Measurements from ENCODE around the gene HDAC10.
A peak's percentile ranks its signal among the peaks of the same experiment; 100 is the strongest.

Gene HDAC10

GRCh38 chr22:50255099-50255498, 4.0 kb upstream of the HDAC10 start:
- no peak for DNase-seq

- DNase-seq: no peak
Measured at GRCh38 chr22:50253941-50254340, 2.9 kb upstream of the HDAC10 start.

- no peak for DNase-seq
Measured at GRCh38 chr22:50253046-50253915, 2.2 kb upstream of the HDAC10 start.

DNA sequence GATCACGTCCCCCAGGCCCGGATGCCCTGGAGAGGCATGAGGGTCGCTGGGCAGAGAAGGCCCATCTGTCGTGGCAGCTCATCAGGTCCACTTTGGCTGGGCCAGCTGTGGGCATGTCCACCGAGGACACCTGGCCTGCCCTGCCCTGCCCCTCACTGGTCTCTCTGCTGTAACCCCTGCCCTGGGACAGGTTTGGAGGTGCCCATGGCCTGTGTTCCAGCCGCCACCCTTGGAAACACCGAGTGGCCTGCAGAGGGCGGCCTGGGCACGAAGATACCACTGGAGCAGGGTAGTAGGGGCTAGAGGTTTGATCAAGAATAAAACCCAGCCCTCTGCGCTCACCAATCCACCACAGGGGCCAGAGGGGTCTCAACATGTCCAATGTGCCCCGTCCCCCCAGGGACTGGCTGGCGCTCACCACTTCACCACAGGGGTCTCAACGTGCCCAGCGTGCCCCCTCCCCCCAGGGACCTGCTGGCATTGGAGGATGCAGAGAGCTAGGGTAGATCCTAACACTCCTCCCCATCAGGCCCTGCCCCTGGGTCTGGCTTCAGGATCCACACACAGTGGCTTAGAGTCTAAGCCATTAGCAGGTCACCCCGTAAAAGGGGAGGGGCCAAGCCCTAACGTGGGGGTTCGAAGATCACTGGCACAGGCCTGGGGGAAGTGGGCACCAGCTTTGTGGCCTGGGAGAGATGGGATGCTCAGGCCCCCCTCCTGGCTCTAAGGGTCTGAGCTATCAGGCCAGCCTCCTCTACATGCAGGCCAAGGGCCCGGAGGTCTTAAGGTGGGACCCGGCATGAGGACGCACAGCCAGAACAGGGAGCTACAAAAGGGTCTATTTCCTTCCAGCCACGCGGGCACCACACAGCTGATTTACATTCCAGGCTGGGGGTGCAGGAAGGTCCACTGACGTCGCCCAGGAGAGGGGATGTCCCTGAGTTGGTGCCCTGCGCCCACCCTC, 1.3 kb upstream of the HDAC10 start:
- peak; percentile 77 for DNase-seq

DNA sequence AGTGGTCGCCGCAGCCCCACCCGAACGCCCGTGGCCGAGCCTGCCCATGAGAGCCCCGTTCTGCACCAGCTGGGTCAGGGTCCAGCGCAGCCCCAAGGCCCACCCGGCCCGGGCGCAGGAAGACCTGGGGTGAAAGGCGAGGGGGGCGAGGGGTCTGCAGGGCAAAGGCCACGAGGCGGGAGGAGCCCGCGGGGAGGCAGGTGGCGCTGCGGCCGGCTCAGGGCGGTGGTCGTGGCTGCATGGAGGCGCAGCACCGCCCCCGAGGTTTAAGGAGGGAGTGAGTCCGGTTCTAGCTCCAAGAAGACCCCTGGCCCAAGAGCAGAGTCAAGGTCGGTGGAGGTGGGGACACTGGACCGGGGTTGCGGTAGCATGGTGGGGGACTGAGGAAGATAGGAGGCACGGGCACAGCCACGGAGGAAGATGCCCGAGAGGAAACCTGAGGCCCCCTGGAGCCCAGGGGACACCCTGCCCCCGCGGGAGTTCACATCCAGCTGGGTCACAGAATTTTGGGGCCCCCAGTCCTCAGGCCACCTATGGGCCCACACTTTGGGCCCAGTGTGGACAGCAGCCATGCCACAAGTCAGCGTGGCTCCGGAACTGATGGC, 514 bp upstream of the HDAC10 start:
- no peak for DNase-seq

- no peak for DNase-seq
Measured at GRCh38 chr22:50250249-50250554, 863 bp downstream of the HDAC10 start.

GRCh38 chr22:50249341-50250248, 1.5 kb downstream of the HDAC10 start:
- DNase-seq: no peak

- no peak for DNase-seq
Measured at GRCh38 chr22:50248196-50249081, 2.6 kb downstream of the HDAC10 start.

GRCh38 chr22:50247748-50248147, 3.3 kb downstream of the HDAC10 start:
- peak; percentile 81 for DNase-seq

GRCh38 chr22:50246242-50247175, 4.6 kb downstream of the HDAC10 start:
- no peak for DNase-seq

DNA sequence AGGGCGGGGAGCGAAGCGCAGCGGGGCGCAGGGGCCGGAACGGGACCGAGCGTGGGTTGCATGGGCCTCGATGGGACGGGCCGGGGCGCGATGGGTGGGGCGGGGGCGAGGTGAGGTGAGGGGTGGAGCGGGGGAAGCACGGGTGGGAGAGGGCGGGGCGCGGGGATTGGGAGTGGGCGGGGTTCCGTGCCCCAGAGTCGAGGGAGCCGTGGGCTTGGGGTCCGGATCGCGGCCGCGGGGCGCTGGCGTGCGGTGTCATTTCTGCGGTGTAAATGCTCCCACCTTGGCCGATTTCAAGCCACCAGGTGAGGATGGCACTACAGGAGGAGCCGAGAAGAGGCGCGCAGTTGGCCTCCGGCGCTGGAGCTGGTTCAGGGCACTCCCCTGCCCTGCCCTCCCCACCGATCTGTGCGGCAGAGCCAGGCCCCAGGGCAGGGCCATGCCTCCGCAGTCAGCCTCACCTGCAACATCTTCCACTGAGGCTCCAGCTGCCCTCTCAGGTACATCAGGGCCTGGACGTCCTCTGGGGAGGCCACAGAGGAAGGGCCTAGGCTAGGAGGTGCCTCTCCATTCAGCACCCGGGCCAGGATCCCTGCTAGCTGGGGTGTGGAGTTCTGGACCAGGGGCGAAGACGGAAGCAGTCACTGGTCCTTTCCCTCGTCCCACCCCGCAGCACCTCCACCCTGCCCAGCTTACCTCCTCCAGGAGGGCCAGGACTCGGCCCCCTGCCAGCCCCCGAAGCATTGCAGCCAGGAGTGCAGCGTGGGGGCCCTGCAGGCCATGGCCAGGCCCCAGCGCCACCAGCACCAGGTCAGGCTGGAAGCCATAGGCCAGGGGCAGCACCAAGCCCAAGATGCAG, 5.6 kb downstream of the HDAC10 start:
- DNase-seq: no peak

DNA sequence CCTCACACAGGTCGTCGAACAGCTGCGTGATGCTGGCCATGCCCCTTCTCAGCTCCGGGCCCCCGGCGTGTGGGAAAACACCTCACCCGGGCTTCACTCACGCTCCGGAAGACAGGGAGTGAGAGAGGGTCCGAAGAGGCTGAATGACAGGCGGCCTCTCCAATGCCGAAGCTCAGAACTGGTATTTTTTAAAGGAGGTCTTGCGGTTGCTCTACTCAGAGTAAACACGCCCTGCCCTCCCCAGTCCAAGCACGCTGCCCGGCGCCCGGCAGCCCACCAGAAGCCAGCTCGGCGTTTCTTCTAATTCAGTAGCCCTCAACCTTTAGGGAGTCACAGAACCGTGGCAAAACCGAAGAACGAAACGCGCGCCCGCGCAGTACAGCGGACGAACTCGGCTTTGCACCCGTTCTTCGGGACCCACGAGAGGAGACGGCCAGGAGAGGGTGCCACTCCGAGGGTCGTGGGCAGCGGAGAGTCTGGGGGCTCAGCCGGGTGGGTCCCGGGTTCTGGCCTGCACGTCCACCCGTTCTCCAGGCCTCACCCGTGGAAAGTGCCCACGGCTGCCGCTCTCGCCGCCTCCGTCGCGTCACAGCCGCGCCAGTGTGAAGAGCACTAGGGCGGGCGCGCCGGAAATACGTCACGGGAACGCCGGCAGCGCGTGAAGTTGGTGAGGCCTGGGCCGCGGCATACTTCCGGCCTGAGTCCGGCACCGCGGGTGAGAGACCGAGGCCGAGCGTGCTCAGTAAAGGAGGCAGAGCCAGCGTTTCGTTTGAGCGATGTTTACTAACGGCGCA, 6.4 kb downstream of the HDAC10 start, which contains the start of gene TUBGCP6:
TSS of gene TUBGCP6 (minus strand) at position 604 of the 794 bp plus-strand sequence. CDS start at position 40, 564 bp downstream.
- DNase-seq: peak; percentile 92

GRCh38 chr22:50243685-50244419, 7.2 kb downstream of the HDAC10 start:
- DNase-seq: no peak

DNA sequence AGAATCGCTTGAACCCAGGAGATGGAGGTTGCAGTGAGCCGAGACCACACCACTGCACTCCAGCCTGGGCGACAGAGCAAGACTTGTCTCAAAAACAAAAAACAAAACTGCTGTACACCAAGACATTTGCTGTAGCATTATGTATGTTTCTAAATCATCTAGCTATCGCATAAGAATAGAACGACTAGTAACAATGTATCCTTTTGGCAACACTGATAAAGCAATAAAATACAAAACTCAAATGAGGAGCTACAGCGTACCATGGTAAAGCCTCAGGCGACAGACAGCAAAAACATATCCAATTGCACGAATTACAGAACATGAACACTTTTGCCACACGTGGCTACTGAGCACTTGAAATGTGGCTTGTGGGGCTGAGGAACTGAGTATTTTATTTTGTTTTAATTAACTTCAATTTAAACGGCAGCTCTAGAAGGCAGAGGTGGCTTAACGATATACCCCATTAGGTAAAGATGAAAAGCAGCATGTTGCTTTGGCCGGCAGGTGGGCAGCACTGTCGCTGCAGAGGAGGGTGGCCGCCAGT, 8.6 kb downstream of the HDAC10 start:
- DNase-seq: no peak

DNA sequence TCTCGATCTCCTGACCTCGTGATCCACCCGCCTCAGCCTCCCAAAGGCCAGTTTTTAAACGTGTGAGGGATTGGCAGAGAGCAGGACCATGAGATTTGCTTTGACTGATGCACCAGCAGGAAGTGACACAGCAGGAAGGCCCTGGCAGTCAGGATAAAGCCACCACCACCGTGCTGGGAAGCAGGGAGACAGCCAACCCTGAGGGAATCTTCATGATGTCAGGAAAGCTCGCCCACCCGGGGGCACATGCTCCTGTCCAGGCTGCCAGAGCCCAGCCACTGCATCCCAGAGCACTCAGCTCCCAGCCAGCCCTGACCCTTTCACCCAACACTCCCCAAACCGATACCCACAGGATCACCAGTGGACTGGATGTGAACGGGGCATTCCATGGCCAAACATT, 12.3 kb downstream of the HDAC10 start:
- no peak for DNase-seq

GRCh38 chr22:50236731-50237409, 14.2 kb downstream of the HDAC10 start:
- DNase-seq: no peak

All from CD4-positive, alpha-beta T cell treated with Interleukin-12 subunit alpha and Interleukin-12 subunit beta, for 1 hour (primary cell).